ENCODE results near the gene PTPN6. TPM values are rescaled to one million over a fixed set of nuclear protein-coding genes. Genes with fewer than 3 reads are reported as not detected.

The PTPN6 gene
- total and polyA plus RNA-seq, 10 of the 15 experiments (the other 5 are each of a cell fraction or from before 2014, with no cell fraction given) = 229 to 457 (median 370) TPM

- no peak for DNase-seq (ENCODE audit: low read depth, low spot score)
- in situ Hi-C loops (cut with MboI) = loop anchor here (25.0 kb wide), 1 partner anchor 1663 kb away; no protein-coding TSS in a partner anchor
- SMC1A ChIA-PET (ENCODE audit: uncharacterized antibody, unreplicated experiment) = interaction anchor here (1.2 to 1.4 kb wide), 3 partner anchors 27 to 137 kb away, joined by 3 to 6 read pairs (median 4); partner anchors contain the start of gene C1RL
- H3K27me3 ChIP-seq (replicated peaks in 1 of 2; ENCODE audit: control insufficient read depth in 2 of 2, insufficient read depth in 2 of 2, low read length in 1 of 2) = no peaks in the 10 kb centered on the region
- H3K36me3 ChIP-seq (ENCODE audit: control insufficient read depth in 2 of 2, insufficient read depth in 2 of 2, low read length in 1 of 2) = peaks cover 23 to 37% of the 10 kb centered on the region in 2 experiments
- H3K4me1 ChIP-seq (ENCODE audit: control insufficient read depth, insufficient read depth, low read length) = peaks cover 20% of the 10 kb centered on the region
- no peak for TF ChIP-seq SRF (IDR thresholded peaks at IDR 0.05; ENCODE audit: low read depth in 2 of 2, low read length in 2 of 2)
- TF ChIP-seq POLR2A (IDR thresholded peaks at IDR 0.05; ENCODE audit: low read depth, low read length) = 0 out of 2 replicates have a peak, but pooled peaks have one; percentile 26
- peak; percentile 47; the same call in 1 of the 2 replicates for TF ChIP-seq SMAD5 (IDR thresholded peaks at IDR 0.05; ENCODE audit: low read depth)
- TF ChIP-seq YBX1 (IDR thresholded peaks at IDR 0.05) = no peak
- no peak for TF ChIP-seq PAX8 (IDR thresholded peaks at IDR 0.05)
- no peaks in the 10 kb centered on the region for H3K9me3 ChIP-seq (replicated peaks; ENCODE audit: control insufficient read depth, insufficient read depth, low read length)
- peaks cover 39% of the 10 kb centered on the region for H3K79me2 ChIP-seq (ENCODE audit: control insufficient read depth, insufficient read depth, low read length)
- no peak overlapping the region for H2AFZ ChIP-seq (ENCODE audit: control insufficient read depth, low read depth, low read length)
- no TSS peak for BruUV-seq (replicated peaks)
- H4K20me1 ChIP-seq (ENCODE audit: control insufficient read depth, insufficient read depth) = no peaks in the 10 kb centered on the region; the same call in 1 of the 2 replicates
- H3K27ac ChIP-seq (ENCODE audit: control insufficient read depth, insufficient read depth) = no peak overlapping the region
- intact Hi-C loops (cut with micrococcal nuclease; ENCODE audit: unreplicated experiment) = loop anchor here (5.0 kb wide), 2 partner anchors 43 to 118 kb away; partner anchors contain the start of genes C1R and LPCAT3
- RAD21 ChIA-PET (ENCODE audit: unreplicated experiment) = interaction anchor here (1.3 kb wide), 1 partner anchor 30 kb away, joined by 4 read pairs; the partner anchor contains the start of genes C12orf57 and RNU7-1
- no peak overlapping the region for H3K9ac ChIP-seq (ENCODE audit: control insufficient read depth, insufficient read depth, low read length)
- no peak for FAIRE-seq
- ATAC-seq = no peak
- CTCF ChIA-PET = interaction anchor here (0.8 to 2.5 kb wide), 5 partner anchors 44 to 139 kb away, joined by 3 to 13 read pairs (median 4); partner anchors contain the start of genes C1RL and LPCAT3
- POLR2A ChIA-PET = interaction anchor here (0.9 to 1.9 kb wide), 2 partner anchors 29 to 44 kb away, joined by 3 to 7 read pairs; partner anchors contain the start of gene LPCAT3
- no peak overlapping the region for H3K4me3 ChIP-seq
- WGBS (ENCODE audit: insufficient coverage, insufficient replicate concordance, low lambda C conversion rate, missing lambda C conversion rate) = 57% methylated on average over 6 of the region's 6 CpGs
- H3K4me2 ChIP-seq (ENCODE audit: control insufficient read depth, insufficient read depth) = no peak overlapping the region; the same call in 1 of the 2 replicates
Measured at GRCh38 chr12:6974180-6974579, 23.0 kb downstream of the PTPN6 start.

Measured in GM12878 (cell line).